BJ (cell line): Measurements from ENCODE around the gene CHST10. TPM values are rescaled to one million over a fixed set of nuclear protein-coding genes. Genes with fewer than 3 reads are reported as not detected.

ENCODE experiments used
- CTCF ChIA-PET: fragments of 350-600 bp; formaldehyde crosslinking; extraction: SDS; loops from one replicate; lab custom pipeline; 2021; ENCODE audit warnings: antibody characterized with exemption, inconsistent platforms; lab: Yijun Ruan, JAX
- POLR2A ChIA-PET: fragments of 300-600 bp; sonication (Branson Sonifier 250); formaldehyde crosslinking; extraction: SDS; loops from one replicate; lab custom pipeline; 2021; ENCODE audit warnings: antibody characterized with exemption; lab: Charles Lee
- DNase-seq: peaks from one replicate; pipeline ENCODE4 v3.0.0-alpha.2; 2011; ENCODE audit warnings: low read depth
- H3K27me3 ChIP-seq: 2 replicates; pipeline ENCODE4 v1.6.0; 2011; ENCODE audit warnings: low read length; ENCODE audit not compliant: control insufficient read depth, insufficient read depth
- H3K36me3 ChIP-seq: 2 replicates; pipeline ENCODE4 v1.5.1; 2011; ENCODE audit warnings: low read length; ENCODE audit not compliant: control insufficient read depth, insufficient read depth
- H3K4me3 ChIP-seq: 2 replicates; pipeline ENCODE4 v1.5.1; 2011; ENCODE audit warnings: low read depth, mild to moderate bottlenecking, control low read depth, low read length
- polyA plus RNA-seq: library from polyadenylated mRNA; depleted of rRNA; stranded (reverse); fragments of >200 nt; gene quantifications from 2 replicates; pipeline ENCODE4 v1.2.3, GENCODE V29; 2011
- TF ChIP-seq, protein P1 (sequence below): IDR thresholded peaks from 2 replicates; pipeline ENCODE4 v1.5.1; 2011; ENCODE audit warnings: low read depth, mild to moderate bottlenecking, control low read depth, inconsistent platforms, low read length, moderate library complexity; ENCODE audit not compliant: insufficient read depth

The CHST10 gene
- polyA plus RNA-seq, 1 experiment = 11.7 TPM

- ChIA-PET POLR2A (no interaction called here), CTCF (interaction anchor here (1.1 to 4.3 kb wide), 3 partner anchors 12 to 133 kb away, joined by 3 to 22 read pairs (median 5); no protein-coding TSS in a partner anchor)
- Histone ChIP-seq H3K36me3 (peaks cover 3% of the 10 kb centered on the region; the same call in 1 of the 2 replicates), H3K27me3 (no peaks in the 10 kb centered on the region), H3K4me3 (no peak overlapping the region)
- TF ChIP-seq, protein P1, sequence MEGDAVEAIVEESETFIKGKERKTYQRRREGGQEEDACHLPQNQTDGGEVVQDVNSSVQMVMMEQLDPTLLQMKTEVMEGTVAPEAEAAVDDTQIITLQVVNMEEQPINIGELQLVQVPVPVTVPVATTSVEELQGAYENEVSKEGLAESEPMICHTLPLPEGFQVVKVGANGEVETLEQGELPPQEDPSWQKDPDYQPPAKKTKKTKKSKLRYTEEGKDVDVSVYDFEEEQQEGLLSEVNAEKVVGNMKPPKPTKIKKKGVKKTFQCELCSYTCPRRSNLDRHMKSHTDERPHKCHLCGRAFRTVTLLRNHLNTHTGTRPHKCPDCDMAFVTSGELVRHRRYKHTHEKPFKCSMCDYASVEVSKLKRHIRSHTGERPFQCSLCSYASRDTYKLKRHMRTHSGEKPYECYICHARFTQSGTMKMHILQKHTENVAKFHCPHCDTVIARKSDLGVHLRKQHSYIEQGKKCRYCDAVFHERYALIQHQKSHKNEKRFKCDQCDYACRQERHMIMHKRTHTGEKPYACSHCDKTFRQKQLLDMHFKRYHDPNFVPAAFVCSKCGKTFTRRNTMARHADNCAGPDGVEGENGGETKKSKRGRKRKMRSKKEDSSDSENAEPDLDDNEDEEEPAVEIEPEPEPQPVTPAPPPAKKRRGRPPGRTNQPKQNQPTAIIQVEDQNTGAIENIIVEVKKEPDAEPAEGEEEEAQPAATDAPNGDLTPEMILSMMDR = no peak
- DNase-seq = no peak
Observed at GRCh38 chr2:100395532-100396350, 21.7 kb downstream of the CHST10 start.

DNA sequence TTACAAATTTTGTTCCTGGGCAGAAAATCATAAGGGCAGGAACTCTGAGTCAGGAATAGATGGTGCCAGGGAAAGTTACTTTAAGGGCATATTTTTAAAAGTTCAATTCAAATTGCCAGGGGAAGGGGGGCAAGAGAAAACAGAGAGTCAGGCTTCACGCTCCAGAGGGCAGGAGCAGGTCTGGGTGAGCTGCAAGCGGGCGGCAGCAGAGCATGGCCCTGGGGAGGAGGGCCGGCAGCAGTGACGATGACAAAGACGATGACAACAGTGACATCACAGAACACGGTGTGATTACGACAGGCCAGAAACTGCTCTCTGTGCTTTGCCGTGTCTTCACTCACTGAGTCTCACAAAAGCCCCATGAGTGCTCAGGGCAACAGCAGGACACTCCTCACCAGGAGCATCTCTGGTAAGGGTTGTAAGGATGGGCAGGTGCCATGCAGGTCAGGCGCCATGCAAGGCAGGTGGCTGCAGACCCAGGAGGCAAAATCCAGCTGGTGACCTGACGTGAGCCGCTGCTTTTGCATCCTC is 23.3 kb downstream of the CHST10 start:
- DNase-seq = no peak
- H3K27me3 ChIP-seq = no peaks in the 10 kb centered on the region
- ChIA-PET POLR2A (no interaction called here), CTCF (no interaction called here)
- TF ChIP-seq, protein P1 = no peak
- H3K4me3 ChIP-seq = no peak overlapping the region
- H3K36me3 ChIP-seq = peaks cover 3% of the 10 kb centered on the region; the same call in 1 of the 2 replicates

- H3K4me3 ChIP-seq = no peak overlapping the region
- ChIA-PET CTCF (interaction anchor here (1.6 kb wide), 1 partner anchor 12 kb away, joined by 7 read pairs; no protein-coding TSS in a partner anchor), POLR2A (no interaction called here)
- TF ChIP-seq, protein P1 = no peak
- no peak for DNase-seq
- no peaks in the 10 kb centered on the region for H3K27me3 ChIP-seq
- peaks cover 3% of the 10 kb centered on the region; the same call in 1 of the 2 replicates for H3K36me3 ChIP-seq
Observed at GRCh38 chr2:100393362-100393761, 24.1 kb downstream of the CHST10 start.

DNA sequence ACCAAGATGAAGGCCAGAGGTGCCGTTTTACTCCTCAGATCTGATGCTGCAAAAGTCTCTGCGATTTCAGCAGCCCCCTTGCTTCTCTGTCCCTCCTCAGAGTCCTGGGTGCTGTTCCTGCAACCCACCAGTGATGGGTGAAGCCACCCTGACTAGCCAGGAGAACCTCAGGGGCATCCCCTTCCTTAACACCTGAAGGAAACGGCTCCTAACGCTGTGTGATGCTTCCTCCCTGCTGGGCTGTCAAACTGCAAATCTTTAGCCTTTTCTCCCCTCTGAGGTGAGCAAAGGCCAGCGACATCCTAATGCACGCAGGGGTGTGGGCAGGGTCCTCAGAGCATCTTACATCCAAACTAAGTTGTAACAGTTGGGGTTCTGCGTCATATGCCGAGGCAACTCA is 24.8 kb downstream of the CHST10 start:
- H3K27me3 ChIP-seq = no peaks in the 10 kb centered on the region
- no peak for DNase-seq
- CTCF ChIA-PET = interaction anchor here (1.6 to 8.3 kb wide), 2 partner anchors 11 to 131 kb away, joined by 7 to 63 read pairs; no protein-coding TSS in a partner anchor
- peaks cover 3% of the 10 kb centered on the region; the same call in 1 of the 2 replicates for H3K36me3 ChIP-seq
- TF ChIP-seq, protein P1 = no peak
- POLR2A ChIA-PET = no interaction called here
- H3K4me3 ChIP-seq = no peak overlapping the region
